GM04503 (cell line): ENCODE measurements around the gene SOCS2.
"Not testable (repeated sequence)": the region's sequence is repeated elsewhere in the genome, so short reads cannot be mapped to it uniquely, and the experiment has no call there.

Source experiments
- DNase-seq: peaks from one replicate; pipeline ENCODE4 v3.0.0-alpha.2; 2012; ENCODE audit warnings: low read depth

Gene SOCS2

GRCh38 chr12:93571925-93572711 is at the start of gene SOCS2:
Gene SOCS2 (plus strand): TSS chr12:93572675. CDS start chr12:93572898, 223 bp downstream.
- no peak for DNase-seq

GRCh38 chr12:93524386-93525133 is 47.9 kb upstream of the SOCS2 start:
- DNase-seq: no peak

- peak; percentile 71 for DNase-seq
Measured at GRCh38 chr12:93526786-93527428, 45.6 kb upstream of the SOCS2 start.

GRCh38 chr12:93530358-93530757 is 42.1 kb upstream of the SOCS2 start:
- DNase-seq: no peak

- DNase-seq: no peak
Measured at GRCh38 chr12:93533310-93533709, 39.2 kb upstream of the SOCS2 start.

- DNase-seq: no peak
Measured at GRCh38 chr12:93536111-93536765, 36.2 kb upstream of the SOCS2 start.

- no peak for DNase-seq
Measured at GRCh38 chr12:93536766-93537488, 35.5 kb upstream of the SOCS2 start.

GRCh38 chr12:93537769-93538168 is 34.7 kb upstream of the SOCS2 start:
- DNase-seq: no peak

- DNase-seq: no peak
Measured at GRCh38 chr12:93539821-93540220, 32.7 kb upstream of the SOCS2 start.

GRCh38 chr12:93540466-93540865 is 32.0 kb upstream of the SOCS2 start:
- no peak for DNase-seq

- DNase-seq: no peak
Measured at GRCh38 chr12:93541578-93542225, 30.8 kb upstream of the SOCS2 start.

- DNase-seq: no peak
Measured at GRCh38 chr12:93547778-93548177, 24.7 kb upstream of the SOCS2 start.

GRCh38 chr12:93549174-93549573 is 23.3 kb upstream of the SOCS2 start:
- DNase-seq: no peak

GRCh38 chr12:93550748-93551611 is 21.5 kb upstream of the SOCS2 start:
- DNase-seq: no peak

- DNase-seq: no peak
Measured at GRCh38 chr12:93552427-93552826, 20.0 kb upstream of the SOCS2 start.

GRCh38 chr12:93557879-93558278 is 14.6 kb upstream of the SOCS2 start:
- DNase-seq: not testable (repeated sequence)

- DNase-seq: not testable (repeated sequence)
Measured at GRCh38 chr12:93558685-93559084, 13.8 kb upstream of the SOCS2 start.

- no peak for DNase-seq
Measured at GRCh38 chr12:93563807-93564538, 8.5 kb upstream of the SOCS2 start.

- DNase-seq: no peak
Measured at GRCh38 chr12:93565760-93566159, 6.7 kb upstream of the SOCS2 start.
